GM13977 (cell line): ENCODE results near the gene KREMEN1.

Experiments used
- DNase-seq: peaks from one replicate; pipeline ENCODE4 v3.0.0; 2012; ENCODE audit warnings: low spot score
- CTCF ChIP-seq: IDR thresholded peaks from 2 replicates; pipeline ENCODE4 v1.5.1; 2012; ENCODE audit warnings: mild to moderate bottlenecking, control low read depth; ENCODE audit not compliant: insufficient read depth; ENCODE audit errors: extremely low read depth, missing control alignments
- in situ Hi-C: fragments of 300-500 bp; cut with MboI; formaldehyde crosslinking; loops from one replicate; pipeline ENCODE4 v1.12.0; 2022; ENCODE audit warnings: low sequenced_read_pairs, low pct_unique_long_range_greater_than_20kb, mixed read lengths, inconsistent platforms; ENCODE audit not compliant: unreplicated experiment

The KREMEN1 gene

GRCh38 chr22:29040385-29041275, 32.2 kb upstream of the KREMEN1 start:
- peak; percentile 75 for DNase-seq
- peak; percentile 87 for TF ChIP-seq CTCF
- in situ Hi-C loops = loop anchor here (25.0 kb wide), 1 partner anchor 197 kb away; no protein-coding TSS in a partner anchor

GRCh38 chr22:29041408-29041807, 31.4 kb upstream of the KREMEN1 start:
- no peak for TF ChIP-seq CTCF
- in situ Hi-C loops = loop anchor here (25.0 kb wide), 1 partner anchor 196 kb away; no protein-coding TSS in a partner anchor
- no peak for DNase-seq

- no peak for TF ChIP-seq CTCF
- in situ Hi-C loops = loop anchor here (25.0 kb wide), 1 partner anchor 193 kb away; no protein-coding TSS in a partner anchor
- no peak for DNase-seq
Observed at GRCh38 chr22:29043906-29044575, 28.8 kb upstream of the KREMEN1 start.

- no peak for DNase-seq
- in situ Hi-C loops = loop anchor here (25.0 kb wide), 1 partner anchor 193 kb away; no protein-coding TSS in a partner anchor
- TF ChIP-seq CTCF = no peak
Observed at GRCh38 chr22:29044657-29045176, 28.1 kb upstream of the KREMEN1 start.

- TF ChIP-seq CTCF = no peak
- in situ Hi-C loops = loop anchor here (25.0 kb wide), 1 partner anchor 188 kb away; no protein-coding TSS in a partner anchor
- no peak for DNase-seq
Observed at GRCh38 chr22:29048822-29049654, 23.8 kb upstream of the KREMEN1 start.

GRCh38 chr22:29049655-29050263, 23.1 kb upstream of the KREMEN1 start:
- TF ChIP-seq CTCF = no peak
- no peak for DNase-seq
- in situ Hi-C loops = loop anchor here (25.0 kb wide), 1 partner anchor 188 kb away; no protein-coding TSS in a partner anchor
